SK-N-SH treated with all-trans-retinoic acid at 6 μM for 48 hours (cell line): ENCODE results near the gene SLC44A5.

ENCODE experiments used
- ATAC-seq: fragments of 200-7000 bp; cut with Tn5 transposase; 3 replicates; pipeline ENCODE4 v1.9.1; 2020; ENCODE audit warnings: mild to moderate bottlenecking, moderate library complexity
- ARNTL ChIP-seq: fragments of 450-650 bp; formaldehyde crosslinking; IDR thresholded peaks from 2 replicates; pipeline ENCODE4 v1.5.0; 2020; ENCODE audit warnings: low read depth, mild to moderate bottlenecking, moderate library complexity, borderline replicate concordance
- BACH2 ChIP-seq: fragments of 250-450 bp; sonication (Bioruptor Pico); IDR thresholded peaks from 2 replicates; pipeline ENCODE4 v1.9.0; 2021; ENCODE audit warnings: mild to moderate bottlenecking, borderline replicate concordance
- CSDC2 ChIP-seq: fragments of 250-450 bp; sonication (Bioruptor Pico); IDR thresholded peaks from 2 replicates; pipeline ENCODE4 v1.5.0; 2020; ENCODE audit warnings: mild to moderate bottlenecking, moderate library complexity
- ESRRG ChIP-seq: fragments of 250-450 bp; sonication (Bioruptor Pico); IDR thresholded peaks from 2 replicates; pipeline ENCODE4 v1.6.1; 2021; ENCODE audit warnings: mild to moderate bottlenecking
- GLIS3 ChIP-seq: fragments of 250-450 bp; sonication (Bioruptor Pico); IDR thresholded peaks from 2 replicates; pipeline ENCODE4 v1.5.0; 2020; ENCODE audit warnings: mild to moderate bottlenecking, moderate library complexity
- ISL1 ChIP-seq: fragments of 250-450 bp; sonication (Bioruptor Pico); IDR thresholded peaks from 2 replicates; pipeline ENCODE4 v2.1.2; 2022; ENCODE audit warnings: mild to moderate bottlenecking, moderate library complexity
- OSR1 ChIP-seq: fragments of 250-450 bp; sonication (Bioruptor Pico); IDR thresholded peaks from 2 replicates; pipeline ENCODE4 v1.8.0; 2022; ENCODE audit warnings: moderate library complexity, mild to moderate bottlenecking, inconsistent platforms
- PPARA ChIP-seq: fragments of 250-450 bp; sonication (Bioruptor Pico); IDR thresholded peaks from 2 replicates; pipeline ENCODE4 v1.5.0; 2020; ENCODE audit warnings: mild to moderate bottlenecking, borderline replicate concordance
- RARB ChIP-seq: fragments of 250-450 bp; sonication (Bioruptor Pico); IDR thresholded peaks from 2 replicates; pipeline ENCODE4 v1.8.0; 2021; ENCODE audit warnings: mild to moderate bottlenecking, moderate library complexity
- SNAI2 ChIP-seq: fragments of 250-450 bp; sonication (Bioruptor Pico); IDR thresholded peaks from 2 replicates; pipeline ENCODE4 v1.5.0; 2020; ENCODE audit warnings: mild to moderate bottlenecking, moderate library complexity
- TCF4 ChIP-seq: fragments of 250-450 bp; sonication (Bioruptor Pico); IDR thresholded peaks from 2 replicates; pipeline ENCODE4 v1.8.0; 2021; ENCODE audit warnings: mild to moderate bottlenecking, moderate library complexity, borderline replicate concordance
- TOX ChIP-seq: fragments of 250-450 bp; sonication (Bioruptor Pico); IDR thresholded peaks from 2 replicates; pipeline ENCODE4 v1.8.0; 2021; ENCODE audit warnings: mild to moderate bottlenecking, moderate library complexity, borderline replicate concordance
- ZC3H10 ChIP-seq: fragments of 250-450 bp; sonication (Bioruptor Pico); IDR thresholded peaks from 2 replicates; pipeline ENCODE4 v1.5.1; 2021; ENCODE audit warnings: mild to moderate bottlenecking, moderate library complexity
- ZFP3 ChIP-seq: fragments of 250-450 bp; sonication (Bioruptor Pico); IDR thresholded peaks from 2 replicates; pipeline ENCODE4 v1.5.0; 2020; ENCODE audit warnings: mild to moderate bottlenecking, moderate library complexity
- ZNF565 ChIP-seq: fragments of 450-650 bp; formaldehyde crosslinking; conservative IDR thresholded peaks from 2 replicates; pipeline ENCODE4 v1.5.0; 2020; ENCODE audit warnings: low read depth, mild to moderate bottlenecking, moderate library complexity
- ZNF70 ChIP-seq: fragments of 450-650 bp; formaldehyde crosslinking; IDR thresholded peaks from 2 replicates; pipeline ENCODE4 v1.5.0; 2020; ENCODE audit warnings: mild to moderate bottlenecking, moderate library complexity
- ZNF8 ChIP-seq: fragments of 450-650 bp; formaldehyde crosslinking; IDR thresholded peaks from 2 replicates; pipeline ENCODE4 v1.5.0; 2020; ENCODE audit warnings: mild to moderate bottlenecking, moderate library complexity
- TF ChIP-seq, protein P1 (sequence below): fragments of 250-450 bp; sonication (Bioruptor Pico); IDR thresholded peaks from 2 replicates; pipeline ENCODE4 v1.8.0; 2020; ENCODE audit warnings: mild to moderate bottlenecking, moderate library complexity, borderline replicate concordance
- TF ChIP-seq, protein P2 (sequence below): fragments of 250-450 bp; sonication (Bioruptor Pico); IDR thresholded peaks from 2 replicates; pipeline ENCODE4 v1.5.0; 2020; ENCODE audit warnings: mild to moderate bottlenecking, moderate library complexity
- TF ChIP-seq, protein P3 (sequence below): fragments of 250-450 bp; sonication (Bioruptor Pico); IDR thresholded peaks from 2 replicates; pipeline ENCODE4 v1.5.1; 2020; ENCODE audit warnings: low read depth, mild to moderate bottlenecking, moderate library complexity
- TF ChIP-seq, protein P4 (sequence below): fragments of 250-450 bp; sonication (Bioruptor Pico); IDR thresholded peaks from 2 replicates; pipeline ENCODE4 v1.8.0; 2021; ENCODE audit warnings: low read depth, mild to moderate bottlenecking, moderate library complexity, borderline replicate concordance

SLC44A5 gene

DNA sequence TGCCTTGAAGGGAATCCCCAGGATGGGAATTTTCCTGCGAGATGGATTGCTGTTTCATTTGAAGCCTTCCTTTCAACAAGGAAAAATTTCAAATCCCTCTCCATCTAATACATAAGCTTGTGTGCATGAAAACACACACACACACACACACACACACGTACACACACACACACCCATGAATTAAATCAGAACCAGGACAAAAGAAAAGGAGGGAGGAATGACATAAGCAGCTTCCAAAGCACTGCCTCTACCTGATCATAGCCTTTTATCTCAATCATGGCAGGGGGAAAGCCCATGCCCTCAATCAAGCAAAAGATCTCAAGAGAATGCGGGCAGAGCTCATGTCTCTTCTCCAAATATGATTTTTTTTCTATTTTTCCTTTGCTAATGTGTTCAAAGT lies 139.7 kb downstream of the SLC44A5 start:
- TF ChIP-seq BACH2: no peak
- no peak for TF ChIP-seq GLIS3 (CRISPR knock-in tag)
- TF ChIP-seq, protein P1, sequence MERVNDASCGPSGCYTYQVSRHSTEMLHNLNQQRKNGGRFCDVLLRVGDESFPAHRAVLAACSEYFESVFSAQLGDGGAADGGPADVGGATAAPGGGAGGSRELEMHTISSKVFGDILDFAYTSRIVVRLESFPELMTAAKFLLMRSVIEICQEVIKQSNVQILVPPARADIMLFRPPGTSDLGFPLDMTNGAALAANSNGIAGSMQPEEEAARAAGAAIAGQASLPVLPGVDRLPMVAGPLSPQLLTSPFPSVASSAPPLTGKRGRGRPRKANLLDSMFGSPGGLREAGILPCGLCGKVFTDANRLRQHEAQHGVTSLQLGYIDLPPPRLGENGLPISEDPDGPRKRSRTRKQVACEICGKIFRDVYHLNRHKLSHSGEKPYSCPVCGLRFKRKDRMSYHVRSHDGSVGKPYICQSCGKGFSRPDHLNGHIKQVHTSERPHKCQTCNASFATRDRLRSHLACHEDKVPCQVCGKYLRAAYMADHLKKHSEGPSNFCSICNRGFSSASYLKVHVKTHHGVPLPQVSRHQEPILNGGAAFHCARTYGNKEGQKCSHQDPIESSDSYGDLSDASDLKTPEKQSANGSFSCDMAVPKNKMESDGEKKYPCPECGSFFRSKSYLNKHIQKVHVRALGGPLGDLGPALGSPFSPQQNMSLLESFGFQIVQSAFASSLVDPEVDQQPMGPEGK (CRISPR knock-in tag): no peak
- TF ChIP-seq TCF4 (CRISPR knock-in tag): no peak
- TF ChIP-seq ZNF70 (CRISPR knock-in tag): no peak
- TF ChIP-seq OSR1 (CRISPR knock-in tag): no peak

DNA sequence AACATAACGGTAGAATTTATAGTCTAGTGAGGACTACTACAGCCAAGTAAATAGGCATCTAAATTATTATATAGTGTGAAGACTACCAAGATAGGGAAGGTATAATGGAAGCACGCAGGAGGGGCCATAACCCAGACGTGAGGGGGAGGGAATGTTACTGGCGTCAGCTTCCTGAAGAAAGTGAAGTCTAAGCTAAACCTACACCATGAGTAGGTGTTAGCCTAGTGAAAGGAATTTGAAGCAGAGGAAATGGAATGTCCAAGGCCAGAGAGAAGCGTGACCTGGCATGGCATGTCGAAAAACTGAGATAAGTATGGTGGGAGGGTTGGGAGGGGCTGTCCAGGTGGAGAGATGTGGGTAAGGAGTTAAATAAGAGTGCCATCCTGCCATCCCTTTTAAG lies 140.5 kb downstream of the SLC44A5 start:
- ATAC-seq: no peak
- TF ChIP-seq ZC3H10 (no peak), CSDC2 (no peak), ZNF70 (CRISPR knock-in tag) (no peak), ARNTL (CRISPR knock-in tag) (no peak), ZFP3 (CRISPR knock-in tag) (no peak), ZNF8 (CRISPR knock-in tag) (no peak), ESRRG (CRISPR knock-in tag) (no peak), SNAI2 (no peak), RARB (CRISPR knock-in tag) (no peak), ZNF565 (CRISPR knock-in tag) (no peak)

More for the DNA sequence above, 139.7 kb downstream of the SLC44A5 start:
- no peak; the same call in 1 of the 3 replicates for ATAC-seq

DNA sequence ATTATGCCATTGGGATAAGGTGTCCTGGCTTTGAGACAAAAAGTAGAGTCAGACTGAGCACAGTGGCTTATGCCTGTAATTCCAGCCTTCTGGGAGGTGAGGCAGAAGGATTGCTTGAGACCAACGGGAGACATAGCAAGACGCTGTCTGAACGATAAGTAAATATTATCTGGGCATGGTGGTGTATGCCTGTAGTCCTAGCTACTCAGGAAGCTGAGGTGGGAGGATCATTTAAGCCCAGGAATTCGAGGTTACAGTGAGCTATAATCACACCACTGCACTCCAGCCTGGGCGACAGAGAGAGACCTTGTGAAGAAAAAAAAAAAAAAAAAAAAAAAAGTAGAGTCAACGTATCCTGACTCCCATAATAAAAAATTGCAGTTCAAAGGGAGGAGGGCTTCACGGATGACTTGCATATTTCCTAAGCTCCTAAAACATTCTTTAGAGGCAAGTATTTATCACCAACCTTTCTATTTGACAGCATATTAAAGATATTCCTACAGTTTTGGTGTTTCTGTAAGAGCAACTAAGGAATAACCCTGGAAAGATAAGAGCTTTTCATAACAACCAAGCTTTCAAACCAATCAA lies 141.2 kb downstream of the SLC44A5 start:
- no peak for ATAC-seq
- TF ChIP-seq, protein P2, sequence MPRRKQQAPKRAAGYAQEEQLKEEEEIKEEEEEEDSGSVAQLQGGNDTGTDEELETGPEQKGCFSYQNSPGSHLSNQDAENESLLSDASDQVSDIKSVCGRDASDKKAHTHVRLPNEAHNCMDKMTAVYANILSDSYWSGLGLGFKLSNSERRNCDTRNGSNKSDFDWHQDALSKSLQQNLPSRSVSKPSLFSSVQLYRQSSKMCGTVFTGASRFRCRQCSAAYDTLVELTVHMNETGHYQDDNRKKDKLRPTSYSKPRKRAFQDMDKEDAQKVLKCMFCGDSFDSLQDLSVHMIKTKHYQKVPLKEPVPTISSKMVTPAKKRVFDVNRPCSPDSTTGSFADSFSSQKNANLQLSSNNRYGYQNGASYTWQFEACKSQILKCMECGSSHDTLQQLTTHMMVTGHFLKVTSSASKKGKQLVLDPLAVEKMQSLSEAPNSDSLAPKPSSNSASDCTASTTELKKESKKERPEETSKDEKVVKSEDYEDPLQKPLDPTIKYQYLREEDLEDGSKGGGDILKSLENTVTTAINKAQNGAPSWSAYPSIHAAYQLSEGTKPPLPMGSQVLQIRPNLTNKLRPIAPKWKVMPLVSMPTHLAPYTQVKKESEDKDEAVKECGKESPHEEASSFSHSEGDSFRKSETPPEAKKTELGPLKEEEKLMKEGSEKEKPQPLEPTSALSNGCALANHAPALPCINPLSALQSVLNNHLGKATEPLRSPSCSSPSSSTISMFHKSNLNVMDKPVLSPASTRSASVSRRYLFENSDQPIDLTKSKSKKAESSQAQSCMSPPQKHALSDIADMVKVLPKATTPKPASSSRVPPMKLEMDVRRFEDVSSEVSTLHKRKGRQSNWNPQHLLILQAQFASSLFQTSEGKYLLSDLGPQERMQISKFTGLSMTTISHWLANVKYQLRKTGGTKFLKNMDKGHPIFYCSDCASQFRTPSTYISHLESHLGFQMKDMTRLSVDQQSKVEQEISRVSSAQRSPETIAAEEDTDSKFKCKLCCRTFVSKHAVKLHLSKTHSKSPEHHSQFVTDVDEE: no peak
- TF ChIP-seq ZNF70 (CRISPR knock-in tag): no peak
- no peak for TF ChIP-seq ISL1 (CRISPR knock-in tag)
- no peak for TF ChIP-seq ZC3H10
- no peak for TF ChIP-seq CSDC2
- TF ChIP-seq BACH2: no peak
- no peak for TF ChIP-seq ZFP3 (CRISPR knock-in tag)
- no peak for TF ChIP-seq PPARA (CRISPR knock-in tag)
- TF ChIP-seq TCF4 (CRISPR knock-in tag): no peak
- TF ChIP-seq, protein P1 (CRISPR knock-in tag): no peak
- TF ChIP-seq TOX (CRISPR knock-in tag): no peak

DNA sequence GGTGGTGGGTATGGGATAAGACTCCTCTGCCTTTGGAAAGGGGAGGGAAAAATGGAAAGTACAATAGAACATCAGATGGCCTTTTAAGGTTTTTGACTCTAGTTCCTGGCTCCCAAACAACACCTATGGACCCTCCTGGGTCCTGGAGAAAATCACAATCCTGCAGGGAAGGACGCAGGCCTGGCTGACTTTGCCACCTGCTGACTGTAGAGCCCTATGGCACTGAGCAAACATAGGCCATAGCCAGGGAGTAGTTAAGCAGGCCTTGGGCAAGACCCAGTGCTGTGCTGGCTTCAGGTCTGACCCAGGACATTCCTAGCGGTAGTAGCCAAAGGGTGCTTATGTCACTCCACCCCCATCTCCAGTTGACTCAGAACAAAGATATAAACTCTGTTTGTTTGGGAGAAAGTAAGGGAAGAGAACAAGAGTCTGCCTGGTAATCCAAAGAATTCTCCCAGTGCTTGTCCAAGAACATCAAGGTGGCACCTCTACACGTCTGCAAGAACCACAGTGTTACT lies 149.0 kb downstream of the SLC44A5 start:
- no peak for ATAC-seq
- no peak for TF ChIP-seq RARB (CRISPR knock-in tag)
- TF ChIP-seq, protein P3, sequence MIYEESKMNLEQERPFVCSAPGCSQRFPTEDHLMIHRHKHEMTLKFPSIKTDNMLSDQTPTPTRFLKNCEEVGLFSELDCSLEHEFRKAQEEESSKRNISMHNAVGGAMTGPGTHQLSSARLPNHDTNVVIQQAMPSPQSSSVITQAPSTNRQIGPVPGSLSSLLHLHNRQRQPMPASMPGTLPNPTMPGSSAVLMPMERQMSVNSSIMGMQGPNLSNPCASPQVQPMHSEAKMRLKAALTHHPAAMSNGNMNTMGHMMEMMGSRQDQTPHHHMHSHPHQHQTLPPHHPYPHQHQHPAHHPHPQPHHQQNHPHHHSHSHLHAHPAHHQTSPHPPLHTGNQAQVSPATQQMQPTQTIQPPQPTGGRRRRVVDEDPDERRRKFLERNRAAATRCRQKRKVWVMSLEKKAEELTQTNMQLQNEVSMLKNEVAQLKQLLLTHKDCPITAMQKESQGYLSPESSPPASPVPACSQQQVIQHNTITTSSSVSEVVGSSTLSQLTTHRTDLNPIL (CRISPR knock-in tag): no peak
- TF ChIP-seq, protein P1 (CRISPR knock-in tag): no peak
- TF ChIP-seq ZFP3 (CRISPR knock-in tag): no peak
- TF ChIP-seq ISL1 (CRISPR knock-in tag): no peak
- TF ChIP-seq, protein P4, sequence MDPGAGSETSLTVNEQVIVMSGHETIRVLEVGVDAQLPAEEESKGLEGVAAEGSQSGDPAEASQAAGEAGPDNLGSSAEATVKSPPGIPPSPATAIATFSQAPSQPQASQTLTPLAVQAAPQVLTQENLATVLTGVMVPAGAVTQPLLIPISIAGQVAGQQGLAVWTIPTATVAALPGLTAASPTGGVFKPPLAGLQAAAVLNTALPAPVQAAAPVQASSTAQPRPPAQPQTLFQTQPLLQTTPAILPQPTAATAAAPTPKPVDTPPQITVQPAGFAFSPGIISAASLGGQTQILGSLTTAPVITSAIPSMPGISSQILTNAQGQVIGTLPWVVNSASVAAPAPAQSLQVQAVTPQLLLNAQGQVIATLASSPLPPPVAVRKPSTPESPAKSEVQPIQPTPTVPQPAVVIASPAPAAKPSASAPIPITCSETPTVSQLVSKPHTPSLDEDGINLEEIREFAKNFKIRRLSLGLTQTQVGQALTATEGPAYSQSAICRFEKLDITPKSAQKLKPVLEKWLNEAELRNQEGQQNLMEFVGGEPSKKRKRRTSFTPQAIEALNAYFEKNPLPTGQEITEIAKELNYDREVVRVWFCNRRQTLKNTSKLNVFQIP (CRISPR knock-in tag): no peak
- TF ChIP-seq, protein P2: no peak
- TF ChIP-seq TOX (CRISPR knock-in tag): no peak
